SK-N-SH treated with all-trans-retinoic acid at 6 μM for 48 hours (cell line): ENCODE results near the gene IRS2.

Source experiments
- ARNTL ChIP-seq: fragments of 450-650 bp; formaldehyde crosslinking; IDR thresholded peaks from 2 replicates; pipeline ENCODE4 v1.5.0; 2020; ENCODE audit warnings: low read depth, mild to moderate bottlenecking, moderate library complexity, borderline replicate concordance
- CREB5 ChIP-seq: fragments of 250-450 bp; sonication (Bioruptor Pico); IDR thresholded peaks from 2 replicates; pipeline ENCODE4 v1.5.1; 2020; ENCODE audit warnings: low read depth, mild to moderate bottlenecking, moderate library complexity
- PATZ1 ChIP-seq: fragments of 250-450 bp; sonication (Bioruptor Pico); IDR thresholded peaks from 2 replicates; pipeline ENCODE4 v1.8.0; 2020; ENCODE audit warnings: mild to moderate bottlenecking, moderate library complexity, borderline replicate concordance
- PPARA ChIP-seq: fragments of 250-450 bp; sonication (Bioruptor Pico); IDR thresholded peaks from 2 replicates; pipeline ENCODE4 v1.5.0; 2020; ENCODE audit warnings: mild to moderate bottlenecking, borderline replicate concordance
- SNAI2 ChIP-seq: fragments of 250-450 bp; sonication (Bioruptor Pico); IDR thresholded peaks from 2 replicates; pipeline ENCODE4 v1.5.0; 2020; ENCODE audit warnings: mild to moderate bottlenecking, moderate library complexity
- TCF4 ChIP-seq: fragments of 250-450 bp; sonication (Bioruptor Pico); IDR thresholded peaks from 2 replicates; pipeline ENCODE4 v1.8.0; 2021; ENCODE audit warnings: mild to moderate bottlenecking, moderate library complexity, borderline replicate concordance
- TSHZ2 ChIP-seq: fragments of 250-450 bp; sonication (Bioruptor Pico); IDR thresholded peaks from 2 replicates; pipeline ENCODE4 v1.5.0; 2020; ENCODE audit warnings: mild to moderate bottlenecking, moderate library complexity
- ZC3H10 ChIP-seq: fragments of 250-450 bp; sonication (Bioruptor Pico); IDR thresholded peaks from 2 replicates; pipeline ENCODE4 v1.5.1; 2021; ENCODE audit warnings: mild to moderate bottlenecking, moderate library complexity
- ZFP3 ChIP-seq: fragments of 250-450 bp; sonication (Bioruptor Pico); IDR thresholded peaks from 2 replicates; pipeline ENCODE4 v1.5.0; 2020; ENCODE audit warnings: mild to moderate bottlenecking, moderate library complexity
- ZFP30 ChIP-seq: fragments of 450-650 bp; formaldehyde crosslinking; IDR thresholded peaks from 2 replicates; pipeline ENCODE4 v1.5.0; 2022; ENCODE audit warnings: mild to moderate bottlenecking, moderate library complexity
- ZNF565 ChIP-seq: fragments of 450-650 bp; formaldehyde crosslinking; conservative IDR thresholded peaks from 2 replicates; pipeline ENCODE4 v1.5.0; 2020; ENCODE audit warnings: low read depth, mild to moderate bottlenecking, moderate library complexity
- ZNF70 ChIP-seq: fragments of 450-650 bp; formaldehyde crosslinking; IDR thresholded peaks from 2 replicates; pipeline ENCODE4 v1.5.0; 2020; ENCODE audit warnings: mild to moderate bottlenecking, moderate library complexity
- ZNF8 ChIP-seq: fragments of 450-650 bp; formaldehyde crosslinking; IDR thresholded peaks from 2 replicates; pipeline ENCODE4 v1.5.0; 2020; ENCODE audit warnings: mild to moderate bottlenecking, moderate library complexity
- TF ChIP-seq, protein P1 (sequence below): fragments of 250-450 bp; sonication (Bioruptor Pico); IDR thresholded peaks from 2 replicates; pipeline ENCODE4 v1.5.1; 2021; ENCODE audit warnings: mild to moderate bottlenecking, moderate library complexity

DNA sequence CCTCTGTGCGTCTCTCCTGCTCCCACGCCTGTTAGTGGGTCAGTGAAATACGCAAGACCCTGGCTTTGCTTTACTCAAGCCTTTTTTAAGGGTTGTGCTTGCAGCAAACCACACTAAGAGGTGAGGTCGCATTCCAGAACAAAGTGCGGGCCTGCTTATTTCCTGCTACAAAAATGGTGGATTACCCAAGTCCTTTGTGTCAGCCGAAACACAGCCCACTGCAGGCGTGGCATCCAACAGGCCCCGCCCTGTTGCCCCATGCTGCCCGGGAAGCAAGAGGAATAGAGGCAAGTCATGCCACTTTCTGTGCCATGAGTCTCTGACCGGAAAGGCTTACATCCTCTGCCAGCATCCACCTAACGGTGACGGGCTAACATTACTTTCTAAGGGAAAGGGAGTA is 7.7 kb upstream of the IRS2 start:
- no peak for TF ChIP-seq ZFP30
- TF ChIP-seq ZFP3 (CRISPR knock-in tag), result no peak
- TF ChIP-seq PPARA (CRISPR knock-in tag), result no peak
- no peak for TF ChIP-seq CREB5 (CRISPR knock-in tag)
- no peak for TF ChIP-seq ARNTL (CRISPR knock-in tag)
- no peak for TF ChIP-seq SNAI2 (CRISPR knock-in tag)
- TF ChIP-seq ZC3H10, result no peak
- TF ChIP-seq ZNF8 (CRISPR knock-in tag), result no peak
- no peak for TF ChIP-seq PATZ1 (CRISPR knock-in tag)
- TF ChIP-seq TCF4 (CRISPR knock-in tag), result no peak
- TF ChIP-seq ZNF70 (CRISPR knock-in tag), result no peak
- TF ChIP-seq, protein P1, sequence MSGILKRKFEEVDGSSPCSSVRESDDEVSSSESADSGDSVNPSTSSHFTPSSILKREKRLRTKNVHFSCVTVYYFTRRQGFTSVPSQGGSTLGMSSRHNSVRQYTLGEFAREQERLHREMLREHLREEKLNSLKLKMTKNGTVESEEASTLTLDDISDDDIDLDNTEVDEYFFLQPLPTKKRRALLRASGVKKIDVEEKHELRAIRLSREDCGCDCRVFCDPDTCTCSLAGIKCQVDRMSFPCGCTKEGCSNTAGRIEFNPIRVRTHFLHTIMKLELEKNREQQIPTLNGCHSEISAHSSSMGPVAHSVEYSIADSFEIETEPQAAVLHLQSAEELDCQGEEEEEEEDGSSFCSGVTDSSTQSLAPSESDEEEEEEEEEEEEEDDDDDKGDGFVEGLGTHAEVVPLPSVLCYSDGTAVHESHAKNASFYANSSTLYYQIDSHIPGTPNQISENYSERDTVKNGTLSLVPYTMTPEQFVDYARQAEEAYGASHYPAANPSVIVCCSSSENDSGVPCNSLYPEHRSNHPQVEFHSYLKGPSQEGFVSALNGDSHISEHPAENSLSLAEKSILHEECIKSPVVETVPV, result no peak
- no peak for TF ChIP-seq ZNF565 (CRISPR knock-in tag)
- no peak for TF ChIP-seq TSHZ2 (CRISPR knock-in tag)
